Stimulated activated CD4-positive, alpha-beta T cell treated with anti-CD3 and anti-CD28 coated beads, Interleukin-1b, Interleukin-23, amount 100 ng/mL, for 1 hour (primary cell): ENCODE data around the gene TADA1.

Experiments used
- DNase-seq, 2 donors: peaks; one replicate each; pipeline ENCODE4 v3.0.0-alpha.2; 2020; ENCODE audit warnings: low read depth in 2 of 2

Gene TADA1

GRCh38 chr1:166875734-166876539 lies at the start of gene TADA1:
TADA1 (minus strand) TSS chr1:166876264; CDS start chr1:166876233, 31 bp downstream.
- peak; percentile 91 to 94 for DNase-seq

GRCh38 chr1:166924823-166925541 lies 48.9 kb upstream of the TADA1 start:
- DNase-seq: no peak

DNA sequence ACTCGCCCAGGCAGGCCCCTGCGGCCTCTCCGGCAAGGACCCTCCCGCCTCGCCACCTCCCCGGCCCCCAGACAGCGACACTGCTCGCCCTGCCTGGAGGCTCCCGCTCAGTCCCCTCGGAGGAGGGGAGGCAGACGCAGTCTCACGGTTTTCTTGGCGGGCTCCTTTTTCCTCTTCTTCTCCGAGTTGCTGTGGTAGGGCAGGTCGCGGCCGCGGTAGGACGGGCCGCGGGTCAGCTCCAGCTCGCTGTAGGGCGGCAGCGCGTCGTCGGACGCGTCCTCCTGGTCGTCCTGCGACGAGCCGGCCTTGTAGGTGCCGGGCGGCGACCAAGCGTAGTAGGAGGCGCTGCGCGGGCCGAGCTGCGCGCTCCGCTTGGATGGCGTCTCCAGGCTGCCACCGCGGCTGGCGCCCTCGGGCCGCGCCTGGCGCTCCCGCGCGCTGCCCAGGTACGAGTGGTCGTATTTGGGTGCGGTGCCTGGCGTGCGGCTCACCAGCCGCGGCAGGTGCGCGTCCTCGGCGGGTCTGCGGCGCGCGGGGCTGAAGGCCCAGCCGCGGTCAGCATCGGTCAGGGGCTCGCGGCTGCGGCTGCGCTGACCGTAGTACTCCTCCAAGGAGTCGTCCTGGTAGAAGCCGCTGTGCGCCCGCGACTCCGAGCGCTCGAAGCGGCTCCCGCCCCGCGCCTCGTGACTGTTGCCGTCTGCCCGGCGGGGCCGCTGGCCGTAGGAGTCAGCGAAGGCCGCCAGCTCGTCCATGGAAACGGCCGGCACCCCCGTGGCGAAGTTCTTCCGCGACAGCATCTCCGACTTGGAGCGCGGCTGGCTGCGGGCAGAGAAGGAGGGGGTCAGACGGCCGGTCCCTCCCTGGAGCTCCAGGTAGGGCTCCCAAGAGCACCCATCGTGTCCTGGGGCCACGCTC lies 44.8 kb upstream of the TADA1 start:
- no peak for DNase-seq

DNA sequence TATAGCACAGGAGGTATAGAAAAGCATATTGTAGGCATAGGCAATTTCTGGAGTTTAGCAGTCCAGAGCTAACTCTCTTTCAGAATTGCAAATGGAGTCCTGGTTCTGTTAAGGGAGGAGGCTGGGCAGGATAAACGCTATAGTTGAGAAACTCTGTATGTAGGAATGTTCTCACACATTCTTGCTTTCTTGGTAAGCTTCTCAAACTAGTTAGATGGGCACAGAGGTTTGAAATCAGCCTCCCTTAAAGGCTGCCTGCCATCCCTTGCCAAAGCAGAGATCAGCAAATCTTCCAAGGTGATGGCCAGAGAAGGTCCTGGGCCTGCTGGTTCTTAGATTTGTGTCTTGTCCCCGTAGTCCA lies 42.9 kb upstream of the TADA1 start:
- no peak for DNase-seq

GRCh38 chr1:166918088-166918955 lies 42.3 kb upstream of the TADA1 start:
- DNase-seq: no peak

- DNase-seq: no peak
Observed at GRCh38 chr1:166915941-166916340, 39.9 kb upstream of the TADA1 start.

DNA sequence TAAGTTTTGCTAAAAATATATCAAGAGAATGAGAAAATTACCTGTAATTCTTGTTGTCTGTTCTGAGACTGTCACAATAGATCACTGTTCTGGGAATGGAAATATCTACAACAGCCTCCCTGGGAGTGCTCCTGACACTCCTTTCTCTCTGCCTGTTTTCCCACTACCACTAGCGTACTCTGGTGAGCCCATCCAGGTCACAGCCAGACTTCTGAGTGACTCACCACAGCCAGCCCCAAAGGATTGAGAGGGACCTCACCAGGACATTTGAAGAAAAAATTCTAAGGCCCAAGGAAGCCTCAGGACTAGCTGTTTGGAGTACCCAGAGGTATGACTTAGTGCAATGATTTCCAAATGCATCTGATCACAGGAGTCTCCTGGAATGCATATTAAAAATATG lies 39.0 kb upstream of the TADA1 start:
- DNase-seq: no peak

GRCh38 chr1:166914111-166914510 lies 38.0 kb upstream of the TADA1 start:
- no peak for DNase-seq

DNA sequence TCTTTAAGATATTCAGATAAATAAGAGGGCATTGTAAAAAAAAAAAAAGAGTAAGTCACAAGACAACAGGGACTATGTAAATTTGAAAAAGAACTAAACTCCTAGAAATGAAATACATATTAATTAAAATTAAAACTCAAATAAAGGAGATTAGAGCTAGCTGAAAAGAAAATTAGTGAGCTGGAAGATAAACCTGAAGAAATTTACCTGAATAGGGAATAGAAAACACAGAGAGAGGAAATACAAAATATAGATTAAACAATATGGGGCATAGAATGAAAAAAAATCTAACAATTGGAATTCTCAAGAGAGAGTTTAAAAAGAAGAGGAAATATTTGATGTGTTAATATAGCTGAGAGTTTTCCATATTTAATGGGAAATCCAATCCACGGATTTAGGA lies 35.6 kb upstream of the TADA1 start:
- no peak for DNase-seq

DNA sequence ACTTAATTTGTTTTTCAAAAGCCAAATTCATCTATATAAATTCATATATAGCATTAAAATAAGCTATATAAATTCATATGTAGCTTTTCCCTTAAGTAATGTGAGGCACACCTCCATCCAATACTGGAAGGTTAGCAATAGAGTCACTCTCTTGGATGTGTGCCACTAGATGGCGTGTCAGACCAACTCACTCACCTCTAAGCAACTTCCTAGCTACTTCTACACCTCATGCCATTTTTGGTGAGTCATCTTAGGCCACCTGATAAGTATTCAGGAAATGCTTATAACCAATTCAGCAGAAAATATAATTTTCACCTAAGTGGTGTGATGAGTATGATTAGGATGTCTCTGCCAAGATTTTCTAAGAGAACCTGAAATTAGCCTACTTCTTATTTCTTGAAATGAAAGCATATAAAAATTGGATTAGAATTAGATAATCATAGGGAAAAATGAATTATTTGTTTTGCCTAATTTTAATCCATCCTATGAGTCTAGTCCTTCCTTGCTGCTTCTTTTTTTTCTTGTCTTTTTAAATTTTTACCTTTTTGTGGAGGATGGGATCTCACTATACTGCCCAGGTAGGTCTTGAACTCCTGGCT lies 34.4 kb upstream of the TADA1 start:
- DNase-seq: peak; percentile 44 to 50

- DNase-seq: no peak
Observed at GRCh38 chr1:166908942-166909341, 32.9 kb upstream of the TADA1 start.

GRCh38 chr1:166907763-166908162 lies 31.7 kb upstream of the TADA1 start:
- DNase-seq: no peak

DNA sequence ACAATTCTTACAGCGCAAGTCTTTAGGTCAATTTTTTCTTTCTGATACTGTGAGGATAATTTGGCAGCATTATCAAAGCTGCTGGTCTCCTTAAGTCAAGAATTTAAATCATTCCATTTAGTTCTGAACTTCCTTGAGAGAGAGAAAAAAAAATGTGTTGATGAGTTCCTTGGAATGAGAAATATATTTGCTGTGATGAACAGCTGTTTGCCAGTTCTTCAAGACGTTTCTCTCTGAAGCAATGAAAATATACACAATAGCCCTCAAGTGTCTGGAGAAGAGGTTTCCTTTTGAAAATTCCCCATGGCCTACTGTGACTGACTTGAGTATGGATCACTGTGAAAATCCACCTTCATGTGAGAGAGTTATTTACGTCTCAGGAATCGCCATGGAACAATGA lies 31.0 kb upstream of the TADA1 start:
- DNase-seq: no peak

DNA sequence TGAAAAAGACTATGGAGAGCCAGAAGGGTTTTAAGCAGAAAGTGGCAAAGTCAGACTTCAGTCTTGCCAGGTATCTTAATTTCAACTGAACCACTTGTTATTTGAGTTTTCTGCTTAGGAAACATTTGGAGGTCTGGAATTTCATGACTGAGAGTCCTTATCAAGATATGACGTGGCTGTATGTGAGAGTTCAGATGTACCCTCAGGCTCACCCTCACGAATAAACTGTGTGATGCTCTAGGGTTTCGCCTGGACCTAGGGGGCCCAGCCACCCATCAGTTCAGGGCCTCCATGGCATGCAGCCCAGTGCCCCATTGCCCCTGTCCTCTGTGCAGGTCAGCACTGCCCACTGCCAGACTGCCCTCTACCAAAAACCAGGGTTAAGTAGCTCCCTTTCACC lies 30.6 kb upstream of the TADA1 start:
- no peak for DNase-seq

GRCh38 chr1:166905900-166906299 lies 29.8 kb upstream of the TADA1 start:
- no peak for DNase-seq

DNA sequence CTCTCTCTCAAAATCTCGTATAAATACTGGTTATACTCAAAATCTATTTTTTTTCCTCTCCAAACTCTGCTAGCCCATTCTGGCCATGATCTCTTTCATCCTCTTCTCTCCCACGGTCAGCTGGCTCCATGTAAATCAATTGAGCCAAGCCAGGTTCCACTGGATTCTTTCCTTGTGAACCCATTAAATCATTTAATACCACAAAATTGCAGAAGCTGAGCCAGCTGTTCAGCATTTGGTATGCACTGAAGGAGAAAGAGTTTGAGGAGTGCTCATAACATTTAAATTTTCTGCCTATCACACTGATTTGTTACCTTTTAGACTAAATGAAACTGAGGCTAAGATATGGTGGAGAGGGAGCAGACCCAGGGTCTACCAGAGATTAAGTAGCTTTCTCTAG lies 29.1 kb upstream of the TADA1 start:
- DNase-seq: no peak

DNA sequence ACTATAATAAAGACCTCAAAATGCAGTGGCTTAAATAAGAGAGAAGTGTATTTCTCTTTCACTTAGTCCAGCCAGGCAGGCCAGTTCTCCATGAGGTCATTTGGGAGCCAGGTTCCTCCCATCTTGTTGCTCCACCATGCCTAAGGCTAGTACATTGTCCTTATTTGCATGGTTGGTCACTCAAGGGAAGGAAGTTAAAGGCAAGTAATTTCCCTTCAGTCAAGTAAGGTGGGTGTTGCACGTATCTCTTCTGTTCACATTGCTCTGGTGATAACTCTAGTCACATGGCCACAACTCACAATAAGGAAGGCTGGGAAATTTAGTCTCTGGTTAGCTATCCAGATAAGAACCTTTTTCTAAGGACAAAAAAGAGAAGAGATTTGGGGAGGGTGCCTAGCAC lies 27.2 kb upstream of the TADA1 start:
- no peak for DNase-seq

DNA sequence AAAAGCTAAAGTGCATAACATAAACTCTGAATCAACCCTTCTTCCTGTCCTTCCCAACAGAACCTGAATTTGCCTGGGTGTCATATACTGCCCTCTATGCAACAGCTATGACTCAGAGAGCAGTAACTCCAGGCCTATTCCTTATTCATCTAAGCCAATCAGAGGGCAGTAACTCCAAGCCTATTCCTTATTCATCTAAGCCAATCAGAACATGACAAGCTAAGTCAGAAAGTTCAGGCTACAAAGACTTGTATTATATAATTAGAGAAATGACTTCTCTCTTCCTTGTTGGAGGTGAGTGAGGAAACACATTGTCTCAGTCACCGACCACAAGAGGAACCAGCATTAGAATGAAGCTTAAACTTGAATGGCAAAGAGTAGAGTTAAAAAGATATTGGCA lies 26.2 kb upstream of the TADA1 start:
- DNase-seq: no peak

GRCh38 chr1:166900987-166901386 lies 24.9 kb upstream of the TADA1 start:
- DNase-seq: no peak

DNA sequence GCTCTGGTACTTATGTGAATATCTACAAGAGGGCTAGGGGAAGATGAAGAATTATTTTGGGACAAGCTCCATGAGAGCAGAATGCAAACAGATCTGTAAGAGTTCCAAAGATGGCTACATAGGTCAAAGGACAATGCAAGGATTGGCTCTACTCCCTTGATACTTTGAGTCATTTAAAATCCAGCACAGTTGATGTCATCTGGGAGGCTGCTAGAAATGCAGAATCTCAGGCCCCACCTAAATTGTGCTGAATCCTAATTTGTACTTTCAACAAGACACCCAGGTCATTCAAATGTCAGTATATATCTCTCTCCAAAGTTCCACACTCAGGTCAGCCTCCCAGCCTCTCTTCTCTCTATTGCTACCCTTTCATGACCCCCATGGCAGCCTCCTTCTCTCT lies 23.7 kb upstream of the TADA1 start:
- DNase-seq: no peak

DNA sequence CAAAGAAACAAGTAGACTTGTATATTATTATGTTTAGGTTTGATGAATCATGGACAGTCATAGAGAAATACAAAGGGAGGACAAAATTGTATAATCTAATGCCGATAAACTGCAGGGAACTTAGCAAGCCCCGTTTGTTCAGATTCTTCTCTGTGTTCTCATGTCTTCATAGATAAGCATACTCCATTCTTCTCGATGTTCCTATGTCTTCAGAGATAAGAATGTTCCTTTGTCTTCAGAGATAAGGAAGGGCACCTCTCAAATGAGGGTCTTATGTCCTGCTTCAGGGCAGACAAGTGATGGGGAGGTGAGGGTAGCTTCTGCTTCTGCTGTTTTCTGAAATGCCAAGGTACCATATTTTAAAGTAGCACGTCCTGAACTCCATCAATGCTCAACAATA lies 19.7 kb upstream of the TADA1 start:
- DNase-seq: no peak
